Stimulated activated CD4-positive, alpha-beta T cell treated with anti-CD3 and anti-CD28 coated beads, Interleukin-2, amount 100 ng/mL, for 24 hours (primary cell): Measurements from ENCODE around the gene HMCN1.
"Not testable (repeated sequence)": the region's sequence is repeated elsewhere in the genome, so short reads cannot be mapped to it uniquely, and the experiment has no call there.

ENCODE experiments used
- DNase-seq, 2 donors: peaks; one replicate each; pipeline ENCODE4 v3.0.0-alpha.2; 2020

The HMCN1 gene

GRCh38 chr1:186175588-186175987 lies 441.4 kb downstream of the HMCN1 start:
- DNase-seq = no peak

- DNase-seq = no peak
Measured at GRCh38 chr1:186178426-186179043, 444.3 kb downstream of the HMCN1 start.

GRCh38 chr1:186179231-186179630 lies 445.0 kb downstream of the HMCN1 start:
- DNase-seq = no peak

- DNase-seq = peak in 1 of 2 donors; percentile 24
Measured at GRCh38 chr1:186183219-186183618, 449.0 kb downstream of the HMCN1 start.

- no peak for DNase-seq
Measured at GRCh38 chr1:186183970-186184628, 449.9 kb downstream of the HMCN1 start.

- DNase-seq = not testable (repeated sequence)
Measured at GRCh38 chr1:186186251-186186650, 452.1 kb downstream of the HMCN1 start.

- no peak for DNase-seq
Measured at GRCh38 chr1:186187601-186188000, 453.4 kb downstream of the HMCN1 start.

- no peak for DNase-seq
Measured at GRCh38 chr1:186188004-186188539, 453.9 kb downstream of the HMCN1 start.

- DNase-seq = no peak
Measured at GRCh38 chr1:186188736-186189135, 454.5 kb downstream of the HMCN1 start.

GRCh38 chr1:186189156-186189555 lies 455.0 kb downstream of the HMCN1 start:
- DNase-seq = no peak

GRCh38 chr1:186191511-186191910 lies 457.3 kb downstream of the HMCN1 start:
- DNase-seq = no peak

GRCh38 chr1:186193224-186193623 lies 459.0 kb downstream of the HMCN1 start:
- DNase-seq = no peak

- no peak for DNase-seq
Measured at GRCh38 chr1:186194107-186194756, 460.0 kb downstream of the HMCN1 start.

- no peak for DNase-seq
Measured at GRCh38 chr1:186195377-186195931, 461.3 kb downstream of the HMCN1 start.

- DNase-seq = no peak
Measured at GRCh38 chr1:186202271-186202764, 468.1 kb downstream of the HMCN1 start.

GRCh38 chr1:186202776-186203175 lies 468.6 kb downstream of the HMCN1 start:
- no peak for DNase-seq

GRCh38 chr1:186206048-186206570 lies 471.9 kb downstream of the HMCN1 start:
- no peak for DNase-seq

- no peak for DNase-seq
Measured at GRCh38 chr1:186207391-186208085, 473.3 kb downstream of the HMCN1 start.

GRCh38 chr1:186208405-186209129 lies 474.4 kb downstream of the HMCN1 start:
- DNase-seq = no peak

- DNase-seq = no peak
Measured at GRCh38 chr1:186210258-186210657, 476.1 kb downstream of the HMCN1 start.

GRCh38 chr1:186211583-186211982 lies 477.4 kb downstream of the HMCN1 start:
- not testable (repeated sequence) for DNase-seq
